ENCODE results near the gene LCN6.
"Not testable (repeated sequence)": the region's sequence is repeated elsewhere in the genome, so short reads cannot be mapped to it uniquely, and the experiment has no call there.

The LCN6 gene

GRCh38 chr9:136748201-136748600 lies at the start of gene LCN6:
Gene LCN6 (minus strand): TSS chr9:136748525. CDS start chr9:136748483, 42 bp downstream.
- no peak for DNase-seq (ENCODE audit: low read depth)

GRCh38 chr9:136796775-136797347 lies 48.5 kb upstream of the LCN6 start:
- DNase-seq (ENCODE audit: low read depth) = not testable (repeated sequence)

- DNase-seq (ENCODE audit: low read depth) = no peak
Observed at GRCh38 chr9:136796238-136796774, 48.0 kb upstream of the LCN6 start, which contains the start of gene CCDC183. Gene CCDC183 (plus strand): TSS chr9:136796338. CDS start chr9:136796398, 60 bp downstream.

- DNase-seq (ENCODE audit: low read depth) = no peak
Observed at GRCh38 chr9:136795000-136795348, 46.6 kb upstream of the LCN6 start.

GRCh38 chr9:136794281-136794999 lies 46.1 kb upstream of the LCN6 start:
- DNase-seq (ENCODE audit: low read depth) = no peak

- DNase-seq (ENCODE audit: low read depth) = no peak
Observed at GRCh38 chr9:136793086-136793946, 45.0 kb upstream of the LCN6 start.

- no peak for DNase-seq (ENCODE audit: low read depth)
Observed at GRCh38 chr9:136792321-136793085, 44.2 kb upstream of the LCN6 start.

- DNase-seq (ENCODE audit: low read depth) = peak; percentile 35
Observed at GRCh38 chr9:136791516-136792276, 43.4 kb upstream of the LCN6 start.

- peak; percentile 99 for DNase-seq (ENCODE audit: low read depth)
Observed at GRCh38 chr9:136790640-136791515, 42.6 kb upstream of the LCN6 start, which contains the start of gene TMEM141. Gene TMEM141 (plus strand): TSS chr9:136791344. CDS start chr9:136791371, 27 bp downstream.

- no peak for DNase-seq (ENCODE audit: low read depth)
Observed at GRCh38 chr9:136789523-136789937, 41.2 kb upstream of the LCN6 start.

GRCh38 chr9:136788644-136789522 lies 40.6 kb upstream of the LCN6 start:
- not testable (repeated sequence) for DNase-seq (ENCODE audit: low read depth)

- peak; percentile 58 for DNase-seq (ENCODE audit: low read depth)
Observed at GRCh38 chr9:136787690-136788400, 39.5 kb upstream of the LCN6 start.

GRCh38 chr9:136786983-136787382 lies 38.7 kb upstream of the LCN6 start:
- not testable (repeated sequence) for DNase-seq (ENCODE audit: low read depth)

GRCh38 chr9:136786451-136786850 lies 38.1 kb upstream of the LCN6 start:
- no peak for DNase-seq (ENCODE audit: low read depth)

- DNase-seq (ENCODE audit: low read depth) = not testable (repeated sequence)
Observed at GRCh38 chr9:136785565-136786355, 37.4 kb upstream of the LCN6 start.

GRCh38 chr9:136784997-136785361 lies 36.7 kb upstream of the LCN6 start:
- DNase-seq (ENCODE audit: low read depth) = no peak

GRCh38 chr9:136784249-136784996 lies 36.1 kb upstream of the LCN6 start:
- no peak for DNase-seq (ENCODE audit: low read depth)

Measured in stimulated activated CD8-positive, alpha-beta memory T cell treated with anti-CD3 and anti-CD28 coated beads, Interleukin-12 subunit alpha, Interleukin-12 subunit beta, amount 100 ng/mL, for 1 hour (primary cell).